C4-2B (cell line): ENCODE results near the gene CERS1.

ENCODE experiments used
- ZFX ChIP-seq: fragments of 450-650 bp; IDR thresholded peaks from 2 replicates; pipeline ENCODE4 v1.6.1; 2017
- TF ChIP-seq, protein P1 (sequence below): fragments of 450-650 bp; conservative IDR thresholded peaks from 2 replicates; pipeline ENCODE4 v1.5.1; 2017; ENCODE audit warnings: mild to moderate bottlenecking

GRCh38 chr19:18906605-18907519 lies 10.9 kb upstream of the CERS1 start:
- TF ChIP-seq, protein P1, sequence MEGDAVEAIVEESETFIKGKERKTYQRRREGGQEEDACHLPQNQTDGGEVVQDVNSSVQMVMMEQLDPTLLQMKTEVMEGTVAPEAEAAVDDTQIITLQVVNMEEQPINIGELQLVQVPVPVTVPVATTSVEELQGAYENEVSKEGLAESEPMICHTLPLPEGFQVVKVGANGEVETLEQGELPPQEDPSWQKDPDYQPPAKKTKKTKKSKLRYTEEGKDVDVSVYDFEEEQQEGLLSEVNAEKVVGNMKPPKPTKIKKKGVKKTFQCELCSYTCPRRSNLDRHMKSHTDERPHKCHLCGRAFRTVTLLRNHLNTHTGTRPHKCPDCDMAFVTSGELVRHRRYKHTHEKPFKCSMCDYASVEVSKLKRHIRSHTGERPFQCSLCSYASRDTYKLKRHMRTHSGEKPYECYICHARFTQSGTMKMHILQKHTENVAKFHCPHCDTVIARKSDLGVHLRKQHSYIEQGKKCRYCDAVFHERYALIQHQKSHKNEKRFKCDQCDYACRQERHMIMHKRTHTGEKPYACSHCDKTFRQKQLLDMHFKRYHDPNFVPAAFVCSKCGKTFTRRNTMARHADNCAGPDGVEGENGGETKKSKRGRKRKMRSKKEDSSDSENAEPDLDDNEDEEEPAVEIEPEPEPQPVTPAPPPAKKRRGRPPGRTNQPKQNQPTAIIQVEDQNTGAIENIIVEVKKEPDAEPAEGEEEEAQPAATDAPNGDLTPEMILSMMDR = no peak
- TF ChIP-seq ZFX = no peak
